Measurements from ENCODE around the gene CEP41. TPM values are rescaled to one million over a fixed set of nuclear protein-coding genes. Genes with fewer than 3 reads are reported as not detected.

CEP41 gene
- total RNA-seq, 2 donors from 2014 or later, result 11.4 to 13.0 TPM

DNA sequence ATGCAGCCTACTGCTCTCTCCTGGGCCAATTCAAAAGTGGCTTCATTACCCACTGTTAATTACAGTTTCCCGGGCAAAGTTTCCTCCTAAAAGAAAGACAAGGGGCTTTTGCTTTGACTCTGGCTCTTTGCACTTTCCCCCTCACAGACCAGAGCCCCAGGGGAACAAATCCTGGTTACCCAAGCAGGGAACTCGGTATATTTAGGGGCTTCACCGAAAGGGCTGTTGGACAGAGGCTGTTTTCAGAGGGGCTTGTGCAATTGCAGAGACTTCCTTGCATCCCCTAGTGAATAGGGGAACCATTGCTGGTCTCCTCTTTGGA, 53.5 kb downstream of the CEP41 start:
- H3K27me3 ChIP-seq (ENCODE audit: control insufficient read depth, insufficient read depth, low read length, poor library complexity, severe bottlenecking), result no peaks in the 10 kb centered on the region
- no peaks in the 10 kb centered on the region for H3K4me1 ChIP-seq (ENCODE audit: control insufficient read depth, insufficient read depth, low read length)
- H3K27me3 Mint-ChIP-seq (ENCODE audit: insufficient read depth), result no peaks in the 10 kb centered on the region
- 88 to 92% methylated on average over 1 to 3 of the region's 3 CpGs for WGBS, 2 experiments (ENCODE audit: insufficient coverage in 1 of 2, insufficient read length in 1 of 2)
- no peak overlapping the region for H3K27ac Mint-ChIP-seq
- H3K27ac ChIP-seq (ENCODE audit: low read depth, low read length), result no peak overlapping the region
- H3K36me3 Mint-ChIP-seq (ENCODE audit: low read depth), result peaks cover 2% of the 10 kb centered on the region
- no peaks in the 10 kb centered on the region for H3K4me1 Mint-ChIP-seq
- H3K9me3 Mint-ChIP-seq, result peaks cover 6% of the 10 kb centered on the region
- no peaks in the 10 kb centered on the region for H3K36me3 ChIP-seq (ENCODE audit: control insufficient read depth, insufficient read depth, low read length)
- TF ChIP-seq, protein P1, sequence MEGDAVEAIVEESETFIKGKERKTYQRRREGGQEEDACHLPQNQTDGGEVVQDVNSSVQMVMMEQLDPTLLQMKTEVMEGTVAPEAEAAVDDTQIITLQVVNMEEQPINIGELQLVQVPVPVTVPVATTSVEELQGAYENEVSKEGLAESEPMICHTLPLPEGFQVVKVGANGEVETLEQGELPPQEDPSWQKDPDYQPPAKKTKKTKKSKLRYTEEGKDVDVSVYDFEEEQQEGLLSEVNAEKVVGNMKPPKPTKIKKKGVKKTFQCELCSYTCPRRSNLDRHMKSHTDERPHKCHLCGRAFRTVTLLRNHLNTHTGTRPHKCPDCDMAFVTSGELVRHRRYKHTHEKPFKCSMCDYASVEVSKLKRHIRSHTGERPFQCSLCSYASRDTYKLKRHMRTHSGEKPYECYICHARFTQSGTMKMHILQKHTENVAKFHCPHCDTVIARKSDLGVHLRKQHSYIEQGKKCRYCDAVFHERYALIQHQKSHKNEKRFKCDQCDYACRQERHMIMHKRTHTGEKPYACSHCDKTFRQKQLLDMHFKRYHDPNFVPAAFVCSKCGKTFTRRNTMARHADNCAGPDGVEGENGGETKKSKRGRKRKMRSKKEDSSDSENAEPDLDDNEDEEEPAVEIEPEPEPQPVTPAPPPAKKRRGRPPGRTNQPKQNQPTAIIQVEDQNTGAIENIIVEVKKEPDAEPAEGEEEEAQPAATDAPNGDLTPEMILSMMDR (conservative IDR thresholded peaks at IDR 0.05), result no peak
- H3K9ac ChIP-seq (ENCODE audit: extremely low read depth, low read length, poor library complexity, severe bottlenecking), result no peak overlapping the region
- no peak overlapping the region for H3K4me3 Mint-ChIP-seq
- no peak overlapping the region for H3K4me3 ChIP-seq (ENCODE audit: low read length)
- H3K9me3 ChIP-seq (ENCODE audit: control insufficient read depth, low read length), result no peaks in the 10 kb centered on the region
- DNase-seq, result no peak

DNA sequence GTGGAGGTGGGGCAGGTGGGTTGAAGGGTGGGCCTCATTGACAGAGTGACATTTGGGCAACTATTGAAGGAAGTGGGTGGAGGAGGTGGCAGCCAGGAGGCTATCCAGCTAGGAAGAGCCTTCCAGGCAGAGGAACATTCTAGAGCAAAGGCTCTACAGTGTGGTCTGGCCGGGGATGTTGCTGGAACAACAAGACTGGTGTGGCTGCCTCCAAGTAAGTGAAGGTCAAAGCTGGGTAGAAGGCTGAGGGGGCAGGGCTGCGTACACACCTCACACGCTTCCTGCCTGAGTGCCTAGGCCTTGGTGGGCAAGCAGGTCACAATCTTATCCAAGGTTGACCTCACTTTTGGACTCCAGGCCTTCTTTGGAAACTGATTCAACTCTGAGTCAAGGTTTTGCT, 53.9 kb downstream of the CEP41 start:
- H3K27ac ChIP-seq (ENCODE audit: low read depth, low read length), result no peak overlapping the region
- TF ChIP-seq, protein P1 (conservative IDR thresholded peaks at IDR 0.05), result no peak
- no peak overlapping the region for H3K27ac Mint-ChIP-seq
- H3K36me3 Mint-ChIP-seq (ENCODE audit: low read depth), result peaks cover 2% of the 10 kb centered on the region
- H3K4me1 Mint-ChIP-seq, result no peaks in the 10 kb centered on the region
- H3K9ac ChIP-seq (ENCODE audit: extremely low read depth, low read length, poor library complexity, severe bottlenecking), result no peak overlapping the region
- no peak overlapping the region for H3K4me3 Mint-ChIP-seq
- H3K4me3 ChIP-seq (ENCODE audit: low read length), result no peak overlapping the region
- H3K27me3 Mint-ChIP-seq (ENCODE audit: insufficient read depth), result no peaks in the 10 kb centered on the region
- H3K4me1 ChIP-seq (ENCODE audit: control insufficient read depth, insufficient read depth, low read length), result no peaks in the 10 kb centered on the region
- peaks cover 7% of the 10 kb centered on the region for H3K9me3 Mint-ChIP-seq
- H3K9me3 ChIP-seq (ENCODE audit: control insufficient read depth, low read length), result no peaks in the 10 kb centered on the region
- 93 to 94% methylated on average over 3 of the region's 3 CpGs for WGBS, 2 experiments (ENCODE audit: insufficient coverage in 1 of 2, insufficient read length in 1 of 2)
- no peaks in the 10 kb centered on the region for H3K36me3 ChIP-seq (ENCODE audit: control insufficient read depth, insufficient read depth, low read length)
- no peak for DNase-seq
- no peaks in the 10 kb centered on the region for H3K27me3 ChIP-seq (ENCODE audit: control insufficient read depth, insufficient read depth, low read length, poor library complexity, severe bottlenecking)

DNA sequence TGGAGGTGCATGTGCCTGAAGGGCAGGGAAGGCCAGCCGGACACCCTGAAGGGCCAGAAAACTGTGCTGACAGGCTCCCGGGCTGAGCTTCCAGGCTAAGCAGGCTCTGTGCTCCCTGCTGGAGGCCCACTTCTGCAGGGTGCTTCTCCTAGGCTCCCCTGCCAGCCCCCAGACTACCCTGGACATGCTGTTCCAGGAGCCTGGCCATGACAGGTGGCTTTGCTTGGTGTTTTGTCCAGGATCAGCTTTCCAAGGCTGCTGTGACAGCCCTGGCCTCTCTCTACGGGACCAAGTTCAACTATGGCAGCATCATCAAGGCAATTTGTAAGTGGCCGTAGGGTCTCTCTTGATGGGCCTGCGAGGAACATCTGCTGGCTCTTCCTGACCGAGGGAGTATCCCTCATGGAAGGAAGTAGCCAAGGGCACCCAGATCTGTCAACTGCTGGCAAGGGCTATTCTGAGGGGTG, 55.2 kb downstream of the CEP41 start:
- Histone ChIP-seq H3K4me1 (ENCODE audit: control insufficient read depth, insufficient read depth, low read length) (no peaks in the 10 kb centered on the region), H3K27me3 (ENCODE audit: control insufficient read depth, insufficient read depth, low read length, poor library complexity, severe bottlenecking) (no peaks in the 10 kb centered on the region), H3K27ac (ENCODE audit: low read depth, low read length) (no peak overlapping the region), H3K36me3 (ENCODE audit: control insufficient read depth, insufficient read depth, low read length) (no peaks in the 10 kb centered on the region), H3K9ac (ENCODE audit: extremely low read depth, low read length, poor library complexity, severe bottlenecking) (no peak overlapping the region), H3K4me3 (ENCODE audit: low read length) (no peak overlapping the region), H3K9me3 (ENCODE audit: control insufficient read depth, low read length) (no peaks in the 10 kb centered on the region)
- 95 to 98% methylated on average over 5 to 6 of the region's 6 CpGs for WGBS, 2 experiments (ENCODE audit: insufficient coverage in 1 of 2, insufficient read length in 1 of 2)
- no peaks in the 10 kb centered on the region for H3K27me3 Mint-ChIP-seq (ENCODE audit: insufficient read depth)
- H3K36me3 Mint-ChIP-seq (ENCODE audit: low read depth), result peaks cover 2% of the 10 kb centered on the region
- no peak overlapping the region for H3K27ac Mint-ChIP-seq
- no peak overlapping the region for H3K4me3 Mint-ChIP-seq
- H3K4me1 Mint-ChIP-seq, result peaks cover under 1% of the 10 kb centered on the region
- H3K9me3 Mint-ChIP-seq, result peaks cover 7% of the 10 kb centered on the region
- TF ChIP-seq, protein P1 (conservative IDR thresholded peaks at IDR 0.05), result no peak
- DNase-seq, result no peak

All from endodermal cell (in vitro differentiated cells).